HEK293 (cell line): Measurements from ENCODE around the gene DOCK9.
A peak's percentile ranks its signal among the peaks of the same experiment; 100 is the strongest.

Experiments used
- CTCF ChIA-PET: fragments of 350-600 bp; formaldehyde crosslinking; extraction: SDS; loops from one replicate; lab custom pipeline; 2021; ENCODE audit warnings: antibody characterized with exemption; lab: Yijun Ruan, JAX
- POLR2A ChIA-PET: fragments of 300-600 bp; formaldehyde crosslinking; extraction: SDS; loops from one replicate; lab custom pipeline; 2020; ENCODE audit warnings: antibody characterized with exemption, inconsistent platforms; lab: Yijun Ruan, JAX
- H3K27ac ChIP-seq: fragments of 200-500 bp; sonication (Bioruptor generic); 2 replicates; pipeline ENCODE4 v1.5.1; 2014; ENCODE audit warnings: low read depth, low read length, control low read depth, inconsistent platforms; ENCODE audit errors: extremely low read depth
- H3K36me3 ChIP-seq, 2 experiments: fragments of 200-500 bp in 1 of 2; sonication (Bioruptor generic) in 1 of 2; 1 replicate in 1 of 2; 2 replicates in 1 of 2; pipeline ENCODE4 v1.5.1; 2014 to 2017; ENCODE audit warnings: inconsistent platforms in 2 of 2, low read length in 2 of 2; ENCODE audit not compliant: control insufficient read depth in 2 of 2, insufficient read depth in 1 of 2
- H3K4me1 ChIP-seq: fragments of 200-500 bp; sonication (Bioruptor generic); 2 replicates; pipeline ENCODE4 v1.5.1; 2014; ENCODE audit warnings: mild to moderate bottlenecking, low read length, inconsistent platforms; ENCODE audit not compliant: control insufficient read depth, insufficient read depth
- H3K4me3 ChIP-seq: 2 replicates; pipeline ENCODE4 v1.5.1; 2011; ENCODE audit warnings: low read depth, mild to moderate bottlenecking, control low read depth, low read length, moderate library complexity
- H3K9me3 ChIP-seq: fragments of 200-500 bp; sonication (Bioruptor generic); 2 replicates; pipeline ENCODE4 v1.5.1; 2014; ENCODE audit warnings: low read depth, low read length, inconsistent platforms; ENCODE audit not compliant: control insufficient read depth, insufficient read depth
- GFI1B ChIP-seq: fragments of 450-650 bp; formaldehyde crosslinking; IDR thresholded peaks from 2 replicates; pipeline ENCODE4 v1.5.1; 2016; ENCODE audit warnings: missing biosample characterization, missing genetic modification characterization
- GLIS1 ChIP-seq: fragments of 450-650 bp; formaldehyde crosslinking; IDR thresholded peaks from 2 replicates; pipeline ENCODE4 v1.5.1; 2016; ENCODE audit warnings: missing biosample characterization, missing genetic modification characterization
- KLF10 ChIP-seq: fragments of 450-650 bp; IDR thresholded peaks from 2 replicates; pipeline ENCODE4 v1.5.1; 2018; ENCODE audit warnings: missing biosample characterization, mild to moderate bottlenecking, missing genetic modification characterization
- PBX3 ChIP-seq: sonication (generic); formaldehyde crosslinking; IDR thresholded peaks from 2 replicates; pipeline ENCODE4 v1.8.1; 2022; ENCODE audit warnings: mild to moderate bottlenecking, moderate library complexity, missing genetic modification reagents
- RBAK ChIP-seq: fragments of 450-650 bp; formaldehyde crosslinking; IDR thresholded peaks from 2 replicates; pipeline ENCODE4 v1.5.1; 2016; ENCODE audit warnings: missing biosample characterization, missing genetic modification characterization
- SCRT1 ChIP-seq: fragments of 450-650 bp; formaldehyde crosslinking; IDR thresholded peaks from 2 replicates; pipeline ENCODE4 v1.5.1; 2016; ENCODE audit warnings: missing biosample characterization, missing genetic modification characterization, borderline replicate concordance
- SCRT2 ChIP-seq: fragments of 450-650 bp; formaldehyde crosslinking; IDR thresholded peaks from 2 replicates; pipeline ENCODE4 v1.5.1; 2016; ENCODE audit warnings: missing biosample characterization, missing genetic modification characterization
- WT1 ChIP-seq: fragments of 450-650 bp; formaldehyde crosslinking; IDR thresholded peaks from 2 replicates; pipeline ENCODE4 v1.5.1; 2016; ENCODE audit warnings: missing biosample characterization, missing genetic modification characterization
- YY1 ChIP-seq: fragments of 450-650 bp; formaldehyde crosslinking; IDR thresholded peaks from 2 replicates; pipeline ENCODE4 v1.5.1; 2018; ENCODE audit warnings: missing biosample characterization, missing genetic modification characterization
- YY2 ChIP-seq: fragments of 450-650 bp; formaldehyde crosslinking; IDR thresholded peaks from 2 replicates; pipeline ENCODE4 v1.5.1; 2016; ENCODE audit warnings: missing biosample characterization, missing genetic modification characterization
- ZFP69B ChIP-seq: fragments of 450-650 bp; formaldehyde crosslinking; IDR thresholded peaks from 2 replicates; pipeline ENCODE4 v1.5.1; 2016; ENCODE audit warnings: missing biosample characterization, missing genetic modification characterization
- ZNF132 ChIP-seq: fragments of 450-650 bp; formaldehyde crosslinking; IDR thresholded peaks from 2 replicates; pipeline ENCODE4 v1.5.1; 2017; ENCODE audit warnings: missing biosample characterization, missing genetic modification characterization, borderline replicate concordance
- ZNF2 ChIP-seq: fragments of 450-650 bp; formaldehyde crosslinking; IDR thresholded peaks from 2 replicates; pipeline ENCODE4 v1.5.1; 2016; ENCODE audit warnings: missing biosample characterization, missing genetic modification characterization
- ZNF202 ChIP-seq: fragments of 450-650 bp; formaldehyde crosslinking; IDR thresholded peaks from 2 replicates; pipeline ENCODE4 v1.5.1; 2016; ENCODE audit warnings: missing biosample characterization, missing genetic modification characterization, borderline replicate concordance
- ZNF362 ChIP-seq: fragments of 450-650 bp; formaldehyde crosslinking; IDR thresholded peaks from 2 replicates; pipeline ENCODE4 v1.5.1; 2016; ENCODE audit warnings: missing biosample characterization, missing genetic modification characterization
- ZNF416 ChIP-seq: fragments of 450-650 bp; formaldehyde crosslinking; IDR thresholded peaks from 2 replicates; pipeline ENCODE4 v1.5.1; 2016; ENCODE audit warnings: missing biosample characterization, missing genetic modification characterization
- ZNF518A ChIP-seq: fragments of 450-650 bp; formaldehyde crosslinking; conservative IDR thresholded peaks from 2 replicates; pipeline ENCODE4 v1.5.1; 2016; ENCODE audit warnings: low read depth, missing biosample characterization, missing genetic modification characterization
- ZNF529 ChIP-seq: fragments of 450-650 bp; formaldehyde crosslinking; IDR thresholded peaks from 2 replicates; pipeline ENCODE4 v1.5.1; 2017; ENCODE audit warnings: missing genetic modification characterization, missing biosample characterization; ENCODE audit not compliant: insufficient replicate concordance
- ZNF555 ChIP-seq: fragments of 450-650 bp; formaldehyde crosslinking; conservative IDR thresholded peaks from 2 replicates; pipeline ENCODE4 v1.5.1; 2017; ENCODE audit warnings: missing biosample characterization, mild to moderate bottlenecking, missing genetic modification characterization, inconsistent platforms
- ZNF692 ChIP-seq: fragments of 450-650 bp; formaldehyde crosslinking; IDR thresholded peaks from 2 replicates; pipeline ENCODE4 v1.5.1; 2016; ENCODE audit warnings: missing biosample characterization, missing genetic modification characterization
- ZNF707 ChIP-seq: fragments of 450-650 bp; formaldehyde crosslinking; IDR thresholded peaks from 2 replicates; pipeline ENCODE4 v1.5.1; 2016; ENCODE audit warnings: missing biosample characterization, missing genetic modification characterization
- ZNF768 ChIP-seq: fragments of 450-650 bp; formaldehyde crosslinking; IDR thresholded peaks from 2 replicates; pipeline ENCODE4 v1.5.1; 2018; ENCODE audit warnings: missing biosample characterization, mild to moderate bottlenecking, missing genetic modification characterization
- ZNF777 ChIP-seq: fragments of 450-650 bp; formaldehyde crosslinking; IDR thresholded peaks from 2 replicates; pipeline ENCODE4 v1.5.1; 2017; ENCODE audit warnings: missing biosample characterization, missing genetic modification characterization, borderline replicate concordance

The DOCK9 gene

GRCh38 chr13:99009987-99010551 is 32.2 kb upstream of the DOCK9 start (continued):
- TF ChIP-seq ZNF707 (no peak), ZNF416 (tag by site-specific recombination) (no peak), YY2 (tag by site-specific recombination) (no peak), GLIS1 (no peak), ZNF202 (tag by site-specific recombination) (no peak), RBAK (tag by site-specific recombination) (no peak)

GRCh38 chr13:99008577-99008976 is 30.7 kb upstream of the DOCK9 start:
- ChIA-PET CTCF (no interaction called here), POLR2A (no interaction called here)
- Histone ChIP-seq H3K36me3 (no peaks in the 10 kb centered on the region), H3K4me3 (no peak overlapping the region), H3K27ac (no peak overlapping the region), H3K9me3 (no peaks in the 10 kb centered on the region), H3K4me1 (peaks cover 6% of the 10 kb centered on the region)
- no peak for TF ChIP-seq ZNF555 (tag by site-specific recombination)
- TF ChIP-seq SCRT2, result no peak
- TF ChIP-seq ZNF2, result no peak
- TF ChIP-seq ZNF692, result peak; percentile 51; the same call in 1 of the 2 replicates
- TF ChIP-seq ZFP69B, result 0 out of 2 replicates have a peak, but pooled peaks have one; percentile 26
- no peak for TF ChIP-seq PBX3 (CRISPR knock-in tag)
- TF ChIP-seq ZNF768 (tag by site-specific recombination), result no peak
- no peak for TF ChIP-seq GFI1B (tag by site-specific recombination)
- TF ChIP-seq ZNF529 (tag by site-specific recombination), result no peak
- TF ChIP-seq ZNF777 (tag by site-specific recombination), result no peak
- TF ChIP-seq WT1 (tag by site-specific recombination), result no peak

GRCh38 chr13:99007414-99007986 is 29.6 kb upstream of the DOCK9 start:
- CTCF ChIA-PET, result no interaction called here
- POLR2A ChIA-PET, result no interaction called here
- Histone ChIP-seq H3K27ac (no peak overlapping the region), H3K4me1 (peaks cover 6% of the 10 kb centered on the region), H3K9me3 (no peaks in the 10 kb centered on the region), H3K36me3 (no peaks in the 10 kb centered on the region), H3K4me3 (no peak overlapping the region)
- TF ChIP-seq SCRT1 (tag by site-specific recombination) (peak; percentile 71), ZNF132 (tag by site-specific recombination) (no peak), SCRT2 (peak; percentile 87), GLIS1 (no peak)

GRCh38 chr13:99005609-99006008 is 27.7 kb upstream of the DOCK9 start:
- POLR2A ChIA-PET, result no interaction called here

More at GRCh38 chr13:99005609-99006008, 27.7 kb upstream of the DOCK9 start:
- CTCF ChIA-PET, result no interaction called here
- Histone ChIP-seq H3K36me3 (no peaks in the 10 kb centered on the region), H3K4me3 (no peak overlapping the region), H3K9me3 (no peaks in the 10 kb centered on the region), H3K27ac (no peak overlapping the region), H3K4me1 (peaks cover 8% of the 10 kb centered on the region)
- TF ChIP-seq YY1 (tag by site-specific recombination) (no peak), ZNF362 (tag by site-specific recombination) (peak; percentile 79; the same call in 1 of the 2 replicates), KLF10 (tag by site-specific recombination) (0 out of 2 replicates have a peak, but pooled peaks have one; percentile 18), ZNF518A (tag by site-specific recombination) (0 out of 2 replicates have a peak, but pooled peaks have one; percentile 20)
